Measurements from ENCODE around the gene RHCE.

GRCh38 chr1:25437672-25438071 lies 17.0 kb upstream of the RHCE start:
- TF ChIP-seq CTCF (IDR thresholded peaks at IDR 0.05; ENCODE audit: insufficient read depth, low read length, poor library complexity, severe bottlenecking) (no peak), EZH2phosphoT487 (conservative IDR thresholded peaks at IDR 0.05; ENCODE audit: low read length) (no peak)
